ENCODE data around the gene RABGEF1. TPM values are rescaled to one million over a fixed set of nuclear protein-coding genes. Genes with fewer than 3 reads are reported as not detected.
"Not testable (repeated sequence)": the region's sequence is repeated elsewhere in the genome, so short reads cannot be mapped to it uniquely, and the experiment has no call there.

The RABGEF1 gene
- polyA plus RNA-seq, 1 of the 3 experiments (the other 2 are of a cell fraction), result 25.6 TPM

- H3K4me2 ChIP-seq; H2AFZ ChIP-seq (ENCODE audit: low read depth); H3K9ac ChIP-seq; H3K27ac ChIP-seq (ENCODE audit: low read depth in 2 of 2, low read length in 1 of 2); H3K27me3 ChIP-seq (ENCODE audit: insufficient read depth); H3K4me1 ChIP-seq (ENCODE audit: control insufficient read depth in 1 of 2, insufficient read depth in 2 of 2, low read depth in 1 of 2, low read length in 1 of 2); DNase-seq; H3F3A ChIP-seq (replicated peaks; ENCODE audit: insufficient read depth); H3K9me2 ChIP-seq; CTCF ChIA-PET; H3K9me3 ChIP-seq; H3K4me3 ChIP-seq (ENCODE audit: low read depth in 2 of 2, low read length in 1 of 2); POLR2A ChIA-PET: not testable (repeated sequence)
- Histone ChIP-seq H3K36me3 (replicated peaks in 1 of 2; ENCODE audit: control insufficient read depth in 1 of 2, insufficient read depth in 2 of 2, low read length in 1 of 2) (peaks cover 2 to 48% of the 10 kb centered on the region in 2 experiments), H4K20me1 (ENCODE audit: insufficient read depth) (peaks cover 55% of the 10 kb centered on the region), H3K79me2 (ENCODE audit: insufficient read depth) (peaks cover 94% of the 10 kb centered on the region)
- WGBS (ENCODE audit: low lambda C conversion rate), result 91% methylated on average over 3 of the region's 3 CpGs
Measured at GRCh38 chr7:66763633-66764355, 23.3 kb downstream of the RABGEF1 start.

- POLR2A ChIA-PET, result not testable (repeated sequence)
Measured at GRCh38 chr7:66764905-66765304, 24.4 kb downstream of the RABGEF1 start.

GRCh38 chr7:66765322-66766025, 24.9 kb downstream of the RABGEF1 start:
- H3K36me3 ChIP-seq (replicated peaks in 1 of 2; ENCODE audit: control insufficient read depth in 1 of 2, insufficient read depth in 2 of 2, low read length in 1 of 2), result peaks cover 0 to 35% of the 10 kb centered on the region in 2 experiments
- H3K4me2 ChIP-seq; H3K27ac ChIP-seq (ENCODE audit: low read depth in 2 of 2, low read length in 1 of 2); H3K9me2 ChIP-seq; H3K9ac ChIP-seq; H3K9me3 ChIP-seq; H3K27me3 ChIP-seq (ENCODE audit: insufficient read depth); DNase-seq; H3K4me3 ChIP-seq (ENCODE audit: low read depth in 2 of 2, low read length in 1 of 2); H3K4me1 ChIP-seq (ENCODE audit: control insufficient read depth in 1 of 2, insufficient read depth in 2 of 2, low read depth in 1 of 2, low read length in 1 of 2); H2AFZ ChIP-seq (ENCODE audit: low read depth): not testable (repeated sequence)
- POLR2A ChIA-PET, result interaction anchor here (0.6 kb wide), 1 partner anchor 53 kb away, joined by 3 read pairs; no protein-coding TSS in a partner anchor
- peaks cover 69% of the 10 kb centered on the region for H4K20me1 ChIP-seq (ENCODE audit: insufficient read depth)
- H3K79me2 ChIP-seq (ENCODE audit: insufficient read depth), result peaks cover 94% of the 10 kb centered on the region
- CTCF ChIA-PET, result interaction anchor here (1.2 kb wide), 1 partner anchor 15 kb away, joined by 3 read pairs; no protein-coding TSS in a partner anchor
- peaks cover 13% of the 10 kb centered on the region for H3F3A ChIP-seq (replicated peaks; ENCODE audit: insufficient read depth)
- WGBS (ENCODE audit: low lambda C conversion rate), result 50% methylated on average over 5 of the region's 6 CpGs

More at GRCh38 chr7:66764905-66765304, 24.4 kb downstream of the RABGEF1 start:
- H3K9ac ChIP-seq; H3K27me3 ChIP-seq (ENCODE audit: insufficient read depth); H3K4me1 ChIP-seq (ENCODE audit: control insufficient read depth in 1 of 2, insufficient read depth in 2 of 2, low read depth in 1 of 2, low read length in 1 of 2); H3K9me2 ChIP-seq; H3K27ac ChIP-seq (ENCODE audit: low read depth in 2 of 2, low read length in 1 of 2); H3K4me2 ChIP-seq; DNase-seq; H3K9me3 ChIP-seq; H3K4me3 ChIP-seq (ENCODE audit: low read depth in 2 of 2, low read length in 1 of 2); CTCF ChIA-PET; H2AFZ ChIP-seq (ENCODE audit: low read depth): not testable (repeated sequence)
- Histone ChIP-seq H3F3A (replicated peaks; ENCODE audit: insufficient read depth) (peaks cover 13% of the 10 kb centered on the region), H3K79me2 (ENCODE audit: insufficient read depth) (peaks cover 94% of the 10 kb centered on the region), H3K36me3 (replicated peaks in 1 of 2; ENCODE audit: control insufficient read depth in 1 of 2, insufficient read depth in 2 of 2, low read length in 1 of 2) (peaks cover 0 to 38% of the 10 kb centered on the region in 2 experiments), H4K20me1 (ENCODE audit: insufficient read depth) (peaks cover 66% of the 10 kb centered on the region)
- 100% methylated on average over 1 of the region's 1 CpG for WGBS (ENCODE audit: low lambda C conversion rate)

GRCh38 chr7:66766041-66766440, 25.5 kb downstream of the RABGEF1 start:
- Histone ChIP-seq H3K27ac (ENCODE audit: low read depth in 2 of 2, low read length in 1 of 2) (no peak overlapping the region), H3K27me3 (ENCODE audit: insufficient read depth) (no peaks in the 10 kb centered on the region), H4K20me1 (ENCODE audit: insufficient read depth) (peaks cover 69% of the 10 kb centered on the region), H3K9ac (no peak overlapping the region), H3K4me2 (no peak overlapping the region), H3K36me3 (replicated peaks in 1 of 2; ENCODE audit: control insufficient read depth in 1 of 2, insufficient read depth in 2 of 2, low read length in 1 of 2) (peaks cover 0 to 40% of the 10 kb centered on the region in 2 experiments), H3K9me3 (no peaks in the 10 kb centered on the region), H3K4me3 (ENCODE audit: low read depth in 2 of 2, low read length in 1 of 2) (no peak overlapping the region), H3K4me1 (ENCODE audit: control insufficient read depth in 1 of 2, insufficient read depth in 2 of 2, low read depth in 1 of 2, low read length in 1 of 2) (peaks cover 0 to 7% of the 10 kb centered on the region in 2 experiments; a peak in 2 of 4 replicates), H3K9me2 (no peaks in the 10 kb centered on the region), H3K79me2 (ENCODE audit: insufficient read depth) (peaks cover 94% of the 10 kb centered on the region), H2AFZ (ENCODE audit: low read depth) (no peak overlapping the region), H3F3A (replicated peaks; ENCODE audit: insufficient read depth) (peaks cover 13% of the 10 kb centered on the region)
- 93% methylated on average over 5 of the region's 5 CpGs for WGBS (ENCODE audit: low lambda C conversion rate)
- POLR2A ChIA-PET, result no interaction called here
- CTCF ChIA-PET, result interaction anchor here (1.2 kb wide), 1 partner anchor 16 kb away, joined by 3 read pairs; no protein-coding TSS in a partner anchor
- no peak for DNase-seq
- TF ChIP-seq RAD21 (IDR thresholded peaks at IDR 0.05; ENCODE audit: low read length) (no peak), CTCF (IDR thresholded peaks at IDR 0.05) (no peak), CHD2 (IDR thresholded peaks at IDR 0.05; ENCODE audit: low read length, partially characterized antibody) (no peak), IRF3 (IDR thresholded peaks at IDR 0.05; ENCODE audit: low read depth, low read length) (no peak), GATA2 (CRISPR knock-in tag; IDR thresholded peaks at IDR 0.05) (no peak), RFX5 (IDR thresholded peaks at IDR 0.05; ENCODE audit: low read length) (no peak), FOXM1 (IDR thresholded peaks at IDR 0.05; ENCODE audit: low read depth) (no peak), FOSL2 (IDR thresholded peaks at IDR 0.05; ENCODE audit: borderline replicate concordance, low read depth) (no peak), FOXJ3 (CRISPR knock-in tag; IDR thresholded peaks at IDR 0.05) (no peak), RCOR1 (IDR thresholded peaks at IDR 0.05; ENCODE audit: low read length) (no peak)
